ENCODE results near the gene THOC6.

DNA sequence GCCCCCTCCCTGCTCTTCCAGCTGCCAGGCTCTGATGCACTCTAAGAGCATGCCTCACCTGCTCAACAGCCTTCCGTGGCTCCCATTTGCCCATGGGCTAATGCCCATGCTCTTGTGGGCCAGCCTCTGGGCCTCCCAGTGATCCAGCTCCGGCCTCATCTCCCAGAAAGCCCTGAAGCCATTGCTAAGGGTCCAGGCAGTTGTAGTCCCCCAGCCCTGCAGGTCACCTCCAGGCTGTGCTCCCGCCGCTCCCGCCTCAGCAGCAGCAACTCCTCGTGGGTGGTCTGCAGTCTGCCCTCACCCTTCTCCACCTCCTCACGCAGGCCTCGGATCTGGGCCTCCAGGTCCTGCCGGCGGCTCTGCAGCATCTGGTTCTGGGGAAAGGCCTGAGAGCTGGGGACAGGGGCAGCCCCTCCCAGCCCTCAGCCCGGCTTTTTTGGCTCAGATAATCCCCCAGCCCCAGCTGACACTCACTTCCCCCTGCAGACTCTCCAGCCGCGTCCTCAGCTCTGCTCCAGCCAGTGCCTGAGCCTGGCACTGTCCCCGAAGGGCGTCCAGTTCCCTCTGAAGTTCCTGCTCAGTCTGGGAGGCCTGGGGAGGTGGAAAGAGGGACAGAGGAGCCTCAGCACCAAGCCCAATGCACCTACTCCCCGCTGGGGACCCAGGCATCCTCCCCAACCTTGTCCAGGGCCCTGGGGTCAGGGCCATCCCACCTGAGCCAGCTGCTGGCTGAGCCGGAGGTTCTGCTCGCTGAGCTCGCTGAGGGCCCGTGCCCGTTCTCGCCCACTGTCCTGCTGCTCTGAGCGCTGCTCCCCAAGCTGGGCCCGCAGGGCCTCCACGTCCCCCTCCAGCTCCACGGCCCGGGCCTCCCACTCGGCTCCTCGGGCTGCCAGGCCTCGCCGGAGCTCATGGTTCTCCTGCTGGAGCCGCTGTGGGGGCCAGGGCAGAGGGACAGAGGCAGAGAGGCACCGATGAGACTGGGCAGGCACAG lies 6.7 kb downstream of the THOC6 start:
- TF ChIP-seq ZBTB21 (tag by site-specific recombination; IDR thresholded peaks at IDR 0.05) (no peak), CTCF (tag by site-specific recombination; IDR thresholded peaks at IDR 0.05) (no peak), ZNF2 (tag by site-specific recombination; IDR thresholded peaks at IDR 0.05) (no peak), ZFP41 (tag by site-specific recombination; IDR thresholded peaks at IDR 0.05; ENCODE audit: borderline replicate concordance) (no peak), ZNF549 (tag by site-specific recombination; IDR thresholded peaks at IDR 0.05) (no peak), ZNF768 (tag by site-specific recombination; IDR thresholded peaks at IDR 0.05) (no peak), ZFP3 (tag by site-specific recombination; IDR thresholded peaks at IDR 0.05; ENCODE audit: low read depth) (no peak)

Measured in HEK293 (cell line).